GM23338 (cell line): Measurements from ENCODE around the gene CEBPZOS. TPM values are rescaled to one million over a fixed set of nuclear protein-coding genes. Genes with fewer than 3 reads are reported as not detected.

ENCODE experiments used
- ATAC-seq: fragments of 200-7000 bp; cut with Tn5 transposase; 3 replicates; pipeline ENCODE4 v1.9.1; 2020
- DNase-seq: peaks from one replicate; pipeline ENCODE4 v3.0.0-alpha.2; 2015; ENCODE audit warnings: low spot score
- H2AFZ ChIP-seq: fragments of 200-600 bp; sonication (generic); 2 replicates; pipeline ENCODE4 v1.8.0; 2016; ENCODE audit warnings: antibody characterized with exemption, mild to moderate bottlenecking, moderate library complexity
- H3F3A ChIP-seq: fragments of 200-600 bp; sonication (generic); replicated peaks from 2 replicates; pipeline ENCODE4 v1.8.0; 2017; ENCODE audit warnings: antibody characterized with exemption, mixed run types, low read depth
- H3K27ac ChIP-seq: fragments of 200-600 bp; sonication (generic); 2 replicates; pipeline ENCODE4 v1.6.1; 2016; ENCODE audit warnings: low read depth
- H3K27me3 ChIP-seq: fragments of 200-600 bp; sonication (generic); 2 replicates; pipeline ENCODE4 v1.8.0; 2016; ENCODE audit warnings: mild to moderate bottlenecking, mixed run types, moderate library complexity; ENCODE audit not compliant: insufficient read depth
- H3K36me3 ChIP-seq: fragments of 200-600 bp; sonication (generic); 2 replicates; pipeline ENCODE4 v1.8.0; 2016; ENCODE audit warnings: mild to moderate bottlenecking; ENCODE audit not compliant: insufficient read depth
- H3K4me1 ChIP-seq: fragments of 200-600 bp; sonication (generic); 2 replicates; pipeline ENCODE4 v1.8.0; 2016; ENCODE audit warnings: mild to moderate bottlenecking, moderate library complexity; ENCODE audit not compliant: insufficient read depth
- H3K4me2 ChIP-seq: fragments of 200-600 bp; sonication (generic); 2 replicates; pipeline ENCODE4 v1.7.1; 2017; ENCODE audit warnings: mixed run types
- H3K4me3 ChIP-seq: fragments of 200-600 bp; sonication (generic); 2 replicates; pipeline ENCODE4 v1.6.1; 2016; ENCODE audit warnings: mixed run types
- H3K79me2 ChIP-seq: fragments of 200-600 bp; sonication (generic); replicated peaks from 2 replicates; pipeline ENCODE4 v1.8.0; 2017; ENCODE audit warnings: mild to moderate bottlenecking; ENCODE audit not compliant: insufficient read depth
- H3K9me2 ChIP-seq: fragments of 200-600 bp; sonication (generic); 2 replicates; pipeline ENCODE4 v1.8.0; 2017; ENCODE audit not compliant: insufficient read depth
- H4K20me1 ChIP-seq: fragments of 200-600 bp; sonication (generic); replicated peaks from 2 replicates; pipeline ENCODE4 v1.8.0; 2017; ENCODE audit warnings: mild to moderate bottlenecking; ENCODE audit not compliant: insufficient read depth
- H3K27ac Mint-ChIP-seq: 2 replicates; pipeline ENCODE4 v1.8.0; 2020; ENCODE audit warnings: inconsistent platforms, mild to moderate bottlenecking, moderate library complexity, mixed read lengths
- H3K27me3 Mint-ChIP-seq: 3 replicates; pipeline ENCODE4 v1.8.0; 2022; ENCODE audit warnings: low read depth, mild to moderate bottlenecking, moderate library complexity, mixed read lengths, inconsistent platforms; ENCODE audit not compliant: insufficient read depth, poor library complexity
- H3K36me3 Mint-ChIP-seq: 3 replicates; pipeline ENCODE4 v1.8.0; 2021; ENCODE audit warnings: low read depth, mild to moderate bottlenecking, inconsistent platforms, moderate library complexity, mixed read lengths
- H3K4me1 Mint-ChIP-seq: 3 replicates; pipeline ENCODE4 v1.8.0; 2020; ENCODE audit warnings: mild to moderate bottlenecking, inconsistent platforms, mixed read lengths
- H3K4me3 Mint-ChIP-seq: 3 replicates; pipeline ENCODE4 v1.8.0; 2021; ENCODE audit warnings: moderate library complexity, mild to moderate bottlenecking, inconsistent platforms, mixed read lengths
- H3K9me3 Mint-ChIP-seq: 3 replicates; pipeline ENCODE4 v1.8.0; 2020; ENCODE audit warnings: moderate library complexity, mild to moderate bottlenecking, inconsistent platforms, mixed read lengths
- CREB1 ChIP-seq: fragments of 250-450 bp; sonication (Bioruptor Pico); IDR thresholded peaks from 2 replicates; pipeline ENCODE4 v1.5.0; 2020; ENCODE audit warnings: low read depth, mild to moderate bottlenecking, moderate library complexity
- EZH2 ChIP-seq: fragments of 200-600 bp; sonication (generic); IDR thresholded peaks from one replicate; pipeline ENCODE4 v1.8.0; 2017; ENCODE audit warnings: antibody characterized with exemption, mild to moderate bottlenecking, low read depth; ENCODE audit not compliant: unreplicated experiment
- EZH2phosphoT487 ChIP-seq: fragments of 200-600 bp; sonication (generic); IDR thresholded peaks from one replicate; pipeline ENCODE4 v1.8.1; 2018; ENCODE audit warnings: antibody characterized with exemption; ENCODE audit not compliant: unreplicated experiment
- JUNB ChIP-seq: IDR thresholded peaks from one replicate; pipeline ENCODE4 v1.6.1; 2016; ENCODE audit warnings: antibody characterized with exemption; ENCODE audit not compliant: unreplicated experiment
- POLR2AphosphoS5 ChIP-seq: IDR thresholded peaks from 2 replicates; pipeline ENCODE4 v1.6.1; 2016; ENCODE audit warnings: antibody characterized with exemption, low read depth
- STAT1 ChIP-seq: IDR thresholded peaks from one replicate; pipeline ENCODE4 v1.6.1; 2016; ENCODE audit warnings: antibody characterized with exemption; ENCODE audit not compliant: unreplicated experiment
- ZNF114 ChIP-seq: fragments of 250-450 bp; sonication (Bioruptor Pico); IDR thresholded peaks from 2 replicates; pipeline ENCODE4 v1.5.0; 2020; ENCODE audit warnings: mild to moderate bottlenecking, moderate library complexity
- polyA plus RNA-seq: library from polyadenylated mRNA; unstranded; fragments of >200 nt; fragmentation: Nextera tagmentation; extraction: Ambion mirVana; gene quantifications from 2 replicates; pipeline ENCODE4 v1.2.1, GENCODE V29; 2016
- total RNA-seq: library from RNA; depleted of rRNA; stranded (reverse); fragments of >200 nt; shearing (Covaris generic); gene quantifications from 2 replicates; pipeline ENCODE4 v1.2.3, GENCODE V29; 2014
- TF ChIP-seq, protein P1 (sequence below), 2 experiments: fragments of 200-600 bp in 1 of 2; sonication (generic) in 1 of 2; conservative IDR thresholded peaks; 2 replicates each; pipeline versions ENCODE4 v1.5.1 to v1.6.1; 2016 to 2017; ENCODE audit warnings: antibody characterized with exemption in 2 of 2, low read depth in 2 of 2, mild to moderate bottlenecking in 2 of 2, moderate library complexity in 1 of 2
- TF ChIP-seq, protein P2 (sequence below): IDR thresholded peaks from one replicate; pipeline ENCODE4 v1.6.1; 2018; ENCODE audit warnings: antibody characterized with exemption; ENCODE audit not compliant: unreplicated experiment

Gene CEBPZOS
- total and polyA plus RNA-seq, 2 experiments from 2014 or later: 83.6 to 191 TPM

DNA sequence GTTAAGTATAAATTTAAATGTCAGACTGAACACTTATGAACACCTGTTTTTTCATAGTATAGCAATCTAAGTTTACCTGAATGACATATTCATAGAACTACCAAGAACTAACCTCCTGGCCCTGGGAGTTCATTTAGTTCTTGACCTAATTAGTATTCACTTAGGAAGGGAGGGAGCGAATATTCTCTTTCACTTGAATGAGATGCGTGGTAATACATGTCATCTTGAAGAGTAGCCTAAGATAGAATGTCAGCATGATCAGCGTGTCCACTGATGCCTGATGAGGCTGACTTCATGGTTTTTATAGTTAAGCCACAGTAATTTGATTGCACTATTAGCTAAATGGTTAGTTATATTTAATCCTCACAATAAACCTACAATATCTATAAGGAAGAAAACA, 48.5 kb downstream of the CEBPZOS start (continued):
- TF ChIP-seq, protein P1, sequence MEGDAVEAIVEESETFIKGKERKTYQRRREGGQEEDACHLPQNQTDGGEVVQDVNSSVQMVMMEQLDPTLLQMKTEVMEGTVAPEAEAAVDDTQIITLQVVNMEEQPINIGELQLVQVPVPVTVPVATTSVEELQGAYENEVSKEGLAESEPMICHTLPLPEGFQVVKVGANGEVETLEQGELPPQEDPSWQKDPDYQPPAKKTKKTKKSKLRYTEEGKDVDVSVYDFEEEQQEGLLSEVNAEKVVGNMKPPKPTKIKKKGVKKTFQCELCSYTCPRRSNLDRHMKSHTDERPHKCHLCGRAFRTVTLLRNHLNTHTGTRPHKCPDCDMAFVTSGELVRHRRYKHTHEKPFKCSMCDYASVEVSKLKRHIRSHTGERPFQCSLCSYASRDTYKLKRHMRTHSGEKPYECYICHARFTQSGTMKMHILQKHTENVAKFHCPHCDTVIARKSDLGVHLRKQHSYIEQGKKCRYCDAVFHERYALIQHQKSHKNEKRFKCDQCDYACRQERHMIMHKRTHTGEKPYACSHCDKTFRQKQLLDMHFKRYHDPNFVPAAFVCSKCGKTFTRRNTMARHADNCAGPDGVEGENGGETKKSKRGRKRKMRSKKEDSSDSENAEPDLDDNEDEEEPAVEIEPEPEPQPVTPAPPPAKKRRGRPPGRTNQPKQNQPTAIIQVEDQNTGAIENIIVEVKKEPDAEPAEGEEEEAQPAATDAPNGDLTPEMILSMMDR (conservative IDR thresholded peaks at IDR 0.05; ENCODE audit: low read depth in 2 of 2): no peak
- TF ChIP-seq, protein P2, sequence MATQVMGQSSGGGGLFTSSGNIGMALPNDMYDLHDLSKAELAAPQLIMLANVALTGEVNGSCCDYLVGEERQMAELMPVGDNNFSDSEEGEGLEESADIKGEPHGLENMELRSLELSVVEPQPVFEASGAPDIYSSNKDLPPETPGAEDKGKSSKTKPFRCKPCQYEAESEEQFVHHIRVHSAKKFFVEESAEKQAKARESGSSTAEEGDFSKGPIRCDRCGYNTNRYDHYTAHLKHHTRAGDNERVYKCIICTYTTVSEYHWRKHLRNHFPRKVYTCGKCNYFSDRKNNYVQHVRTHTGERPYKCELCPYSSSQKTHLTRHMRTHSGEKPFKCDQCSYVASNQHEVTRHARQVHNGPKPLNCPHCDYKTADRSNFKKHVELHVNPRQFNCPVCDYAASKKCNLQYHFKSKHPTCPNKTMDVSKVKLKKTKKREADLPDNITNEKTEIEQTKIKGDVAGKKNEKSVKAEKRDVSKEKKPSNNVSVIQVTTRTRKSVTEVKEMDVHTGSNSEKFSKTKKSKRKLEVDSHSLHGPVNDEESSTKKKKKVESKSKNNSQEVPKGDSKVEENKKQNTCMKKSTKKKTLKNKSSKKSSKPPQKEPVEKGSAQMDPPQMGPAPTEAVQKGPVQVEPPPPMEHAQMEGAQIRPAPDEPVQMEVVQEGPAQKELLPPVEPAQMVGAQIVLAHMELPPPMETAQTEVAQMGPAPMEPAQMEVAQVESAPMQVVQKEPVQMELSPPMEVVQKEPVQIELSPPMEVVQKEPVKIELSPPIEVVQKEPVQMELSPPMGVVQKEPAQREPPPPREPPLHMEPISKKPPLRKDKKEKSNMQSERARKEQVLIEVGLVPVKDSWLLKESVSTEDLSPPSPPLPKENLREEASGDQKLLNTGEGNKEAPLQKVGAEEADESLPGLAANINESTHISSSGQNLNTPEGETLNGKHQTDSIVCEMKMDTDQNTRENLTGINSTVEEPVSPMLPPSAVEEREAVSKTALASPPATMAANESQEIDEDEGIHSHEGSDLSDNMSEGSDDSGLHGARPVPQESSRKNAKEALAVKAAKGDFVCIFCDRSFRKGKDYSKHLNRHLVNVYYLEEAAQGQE: no peak
- TF ChIP-seq EZH2phosphoT487: no peak
- TF ChIP-seq ZNF114 (CRISPR knock-in tag): no peak
- TF ChIP-seq CREB1: no peak
- no peak for TF ChIP-seq POLR2AphosphoS5

GRCh38 chr2:37246205-37246604, 49.9 kb downstream of the CEBPZOS start:
- Mint-ChIP-seq H3K4me1 (no peaks in the 10 kb centered on the region), H3K27ac (no peak overlapping the region), H3K36me3 (peaks cover 84% of the 10 kb centered on the region), H3K4me3 (no peak overlapping the region), H3K9me3 (no peaks in the 10 kb centered on the region), H3K27me3 (peaks cover 2% of the 10 kb centered on the region)
- Histone ChIP-seq H3K36me3 (peaks cover 78% of the 10 kb centered on the region), H3K27me3 (no peaks in the 10 kb centered on the region), H3K9me2 (no peaks in the 10 kb centered on the region), H2AFZ (no peak overlapping the region), H3K79me2 (no peaks in the 10 kb centered on the region; the same call in 1 of the 2 replicates), H3K4me2 (no peak overlapping the region), H3K4me1 (no peaks in the 10 kb centered on the region), H3K4me3 (no peak overlapping the region), H3F3A (peaks cover 12% of the 10 kb centered on the region), H4K20me1 (peaks cover 7% of the 10 kb centered on the region; the same call in 1 of the 2 replicates), H3K27ac (peak overlapping the region; percentile 36; the same call in 1 of the 2 replicates)
- DNase-seq (no peak), ATAC-seq (no peak)
- TF ChIP-seq EZH2 (no peak), CREB1 (no peak), STAT1 (no peak), EZH2phosphoT487 (no peak), JUNB (no peak), POLR2AphosphoS5 (no peak)
- TF ChIP-seq, protein P2: no peak
- TF ChIP-seq, protein P1 (conservative IDR thresholded peaks at IDR 0.05; ENCODE audit: low read depth in 2 of 2): no peak
